Measurements from ENCODE around the gene HSD17B8.

HSD17B8 gene

DNA sequence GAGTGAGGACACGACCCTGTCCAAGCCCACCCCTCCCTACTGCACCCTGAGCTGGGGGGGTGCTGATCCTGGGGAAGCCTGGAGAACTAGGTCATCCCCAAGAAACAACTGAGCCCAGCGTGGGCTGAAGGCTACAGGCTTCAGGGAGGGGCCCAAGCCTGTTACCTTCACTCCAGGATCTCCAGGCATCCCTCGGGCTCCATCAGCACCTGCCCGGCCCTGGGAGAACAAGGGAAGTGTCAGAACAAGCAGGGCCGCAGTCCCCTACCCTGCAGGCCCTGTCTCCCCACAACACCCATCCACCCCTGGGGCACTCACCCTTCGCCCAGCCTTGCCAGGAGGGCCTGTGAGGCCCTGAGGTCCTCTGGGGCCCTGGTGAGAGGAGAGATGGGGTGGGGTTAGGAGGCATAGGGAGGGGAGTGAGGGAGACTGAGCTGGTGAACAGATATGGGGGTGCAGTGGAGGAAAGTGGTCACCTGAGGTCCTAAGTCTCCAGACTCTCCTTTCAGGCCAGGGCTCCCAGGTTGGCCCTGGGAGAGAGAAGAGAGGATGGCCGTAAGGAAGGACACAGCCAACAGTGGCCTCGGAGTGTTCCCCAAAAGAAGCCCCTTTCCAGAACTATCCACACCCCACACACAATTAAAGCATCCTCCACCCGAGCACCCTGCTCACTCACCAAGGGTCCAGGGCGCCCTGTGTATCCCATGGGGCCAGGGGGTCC lies 25.5 kb upstream of the HSD17B8 start:
- peaks cover 5% of the 10 kb centered on the region for H3K27me3 Mint-ChIP-seq (ENCODE audit: low read depth)
- H3K4me1 Mint-ChIP-seq (ENCODE audit: low read depth): peaks cover 13% of the 10 kb centered on the region
- peaks cover 13% of the 10 kb centered on the region for H3K9me3 Mint-ChIP-seq
- H3K4me3 Mint-ChIP-seq: no peak overlapping the region
- H3K27ac Mint-ChIP-seq: no peak overlapping the region
- H3K36me3 Mint-ChIP-seq (ENCODE audit: low read depth): peaks cover 13% of the 10 kb centered on the region

DNA sequence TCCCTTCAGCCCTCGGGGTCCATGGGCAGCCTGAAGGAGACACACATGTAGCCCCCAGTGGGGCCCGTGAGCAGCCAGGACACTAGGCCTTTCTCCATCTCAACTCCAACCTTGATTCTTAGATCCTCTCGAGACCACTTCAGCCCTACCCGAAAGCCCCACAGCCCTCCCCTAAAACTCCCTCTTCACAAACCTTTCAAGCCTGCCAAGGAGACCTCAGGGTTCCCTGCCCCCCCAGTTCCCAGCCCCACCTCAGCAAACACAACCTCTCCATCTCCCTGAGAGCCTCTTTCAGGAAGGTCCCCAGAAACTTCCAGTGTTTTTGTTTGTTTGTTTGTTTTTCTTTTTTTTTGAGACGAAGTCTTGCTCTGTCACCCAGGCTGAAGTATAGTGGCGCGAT lies 23.3 kb upstream of the HSD17B8 start:
- Mint-ChIP-seq H3K4me3 (no peak overlapping the region), H3K27me3 (ENCODE audit: low read depth) (no peaks in the 10 kb centered on the region), H3K27ac (no peak overlapping the region), H3K36me3 (ENCODE audit: low read depth) (peaks cover 13% of the 10 kb centered on the region), H3K9me3 (peaks cover 19% of the 10 kb centered on the region), H3K4me1 (ENCODE audit: low read depth) (peaks cover 15% of the 10 kb centered on the region)

DNA sequence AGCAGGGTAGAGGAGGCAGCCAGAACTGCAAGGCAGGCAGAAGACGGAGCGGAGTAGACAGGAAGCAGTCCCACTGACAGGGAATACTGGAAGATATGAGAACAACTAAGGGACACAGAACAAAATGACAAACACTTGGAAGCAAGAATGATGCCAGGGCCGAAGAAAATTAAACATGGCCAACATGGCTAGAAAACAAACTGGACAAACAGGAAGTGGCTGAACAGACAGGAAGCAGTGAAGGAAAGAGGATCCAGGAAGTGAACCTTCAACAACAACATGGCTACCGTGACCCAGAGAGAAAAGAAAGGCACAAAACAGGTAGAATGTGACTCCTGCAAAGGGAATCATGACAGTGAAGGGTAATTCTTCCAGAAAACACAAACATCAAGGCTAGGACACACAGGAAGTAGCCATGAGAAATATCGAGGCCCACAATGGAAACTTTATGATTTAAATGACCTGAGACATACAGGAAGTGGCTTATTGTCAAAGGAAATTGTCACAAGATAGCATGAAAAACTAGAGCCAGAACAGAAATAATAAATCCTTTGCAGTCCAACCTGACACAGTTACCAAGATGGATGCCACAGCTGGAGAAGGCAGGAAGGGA lies 21.3 kb upstream of the HSD17B8 start:
- peak overlapping the region; percentile 88 for H3K27ac Mint-ChIP-seq
- peaks cover 19% of the 10 kb centered on the region for H3K9me3 Mint-ChIP-seq
- H3K27me3 Mint-ChIP-seq (ENCODE audit: low read depth): peaks cover 16% of the 10 kb centered on the region
- peak overlapping the region; percentile 18 for H3K4me3 Mint-ChIP-seq
- H3K4me1 Mint-ChIP-seq (ENCODE audit: low read depth): peaks cover 15% of the 10 kb centered on the region
- H3K36me3 Mint-ChIP-seq (ENCODE audit: low read depth): peaks cover 13% of the 10 kb centered on the region

DNA sequence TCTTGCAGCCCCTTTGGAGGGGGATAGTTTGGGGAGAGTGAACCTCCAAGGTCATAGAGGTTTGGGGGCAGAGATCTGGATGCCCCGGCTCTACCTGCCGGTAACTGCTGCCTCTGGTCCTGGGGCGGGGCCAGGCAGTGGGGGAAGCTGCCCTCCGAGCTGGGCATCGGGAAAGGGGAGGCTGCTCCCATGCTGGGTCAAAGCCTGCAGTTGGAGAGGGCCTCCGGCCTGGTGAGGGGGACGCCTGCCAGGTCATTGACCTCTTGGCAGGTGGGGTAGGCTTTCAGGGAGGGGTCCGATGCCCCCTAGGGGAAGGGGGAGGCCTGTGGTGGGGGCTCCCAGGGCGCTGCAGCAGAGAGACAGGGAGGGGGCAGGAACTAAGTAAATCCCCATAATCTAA lies 19.3 kb upstream of the HSD17B8 start:
- H3K4me3 Mint-ChIP-seq: no peak overlapping the region
- peaks cover 13% of the 10 kb centered on the region for H3K36me3 Mint-ChIP-seq (ENCODE audit: low read depth)
- peak overlapping the region; percentile 15 for H3K27ac Mint-ChIP-seq
- H3K27me3 Mint-ChIP-seq (ENCODE audit: low read depth): peaks cover 31% of the 10 kb centered on the region
- peaks cover 15% of the 10 kb centered on the region for H3K4me1 Mint-ChIP-seq (ENCODE audit: low read depth)
- peaks cover 19% of the 10 kb centered on the region for H3K9me3 Mint-ChIP-seq

DNA sequence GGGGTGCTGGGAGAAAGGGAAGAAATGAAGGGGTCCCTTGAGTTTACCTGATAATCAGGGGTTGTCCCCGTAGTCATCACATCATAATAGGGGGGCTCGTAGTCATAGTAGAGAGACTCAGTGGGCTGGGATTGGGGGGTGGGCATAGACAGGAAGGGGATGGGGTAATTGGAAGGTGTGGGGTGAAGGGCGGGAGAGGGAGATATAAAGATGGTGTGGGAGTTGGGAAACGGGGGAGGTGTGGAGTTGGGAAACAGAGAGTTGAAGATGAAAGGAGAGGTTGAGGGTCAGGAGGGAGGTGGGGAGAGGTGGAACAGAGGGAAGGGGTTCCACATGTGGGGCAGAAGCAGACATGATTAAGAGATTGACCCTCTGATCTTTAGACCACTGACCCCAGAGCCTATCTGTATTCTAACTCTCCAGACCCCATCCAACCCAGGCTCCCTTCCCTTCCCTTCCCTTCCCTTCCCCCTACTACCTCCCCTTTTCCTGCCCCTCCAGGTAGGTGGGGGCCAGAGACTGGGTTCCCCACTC lies 18.7 kb upstream of the HSD17B8 start:
- H3K9me3 Mint-ChIP-seq: peaks cover 19% of the 10 kb centered on the region
- no peak overlapping the region for H3K4me3 Mint-ChIP-seq
- H3K27ac Mint-ChIP-seq: no peak overlapping the region
- peaks cover 13% of the 10 kb centered on the region for H3K36me3 Mint-ChIP-seq (ENCODE audit: low read depth)
- peaks cover 35% of the 10 kb centered on the region for H3K27me3 Mint-ChIP-seq (ENCODE audit: low read depth)
- peaks cover 15% of the 10 kb centered on the region for H3K4me1 Mint-ChIP-seq (ENCODE audit: low read depth)

DNA sequence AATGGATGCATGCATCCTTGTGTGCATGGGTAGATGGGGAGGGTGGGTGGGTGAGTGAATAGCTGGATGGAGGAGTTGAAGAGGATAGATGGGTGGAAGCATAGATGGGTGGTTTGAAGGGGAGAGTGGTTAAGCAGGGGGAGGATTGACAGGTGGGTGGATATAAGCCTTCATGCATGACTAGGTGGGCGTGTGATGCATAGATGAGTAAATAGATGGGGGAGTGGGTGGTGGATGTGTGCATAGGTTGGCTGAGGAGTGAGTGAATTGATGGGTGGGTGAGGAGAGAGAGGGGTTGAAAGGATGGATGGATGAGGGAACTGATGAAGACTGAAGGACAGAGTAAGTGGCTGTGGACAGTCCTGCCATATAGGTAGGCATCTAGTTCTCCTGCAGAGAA lies 16.6 kb upstream of the HSD17B8 start:
- no peak overlapping the region for H3K4me3 Mint-ChIP-seq
- peaks cover 53% of the 10 kb centered on the region for H3K27me3 Mint-ChIP-seq (ENCODE audit: low read depth)

DNA sequence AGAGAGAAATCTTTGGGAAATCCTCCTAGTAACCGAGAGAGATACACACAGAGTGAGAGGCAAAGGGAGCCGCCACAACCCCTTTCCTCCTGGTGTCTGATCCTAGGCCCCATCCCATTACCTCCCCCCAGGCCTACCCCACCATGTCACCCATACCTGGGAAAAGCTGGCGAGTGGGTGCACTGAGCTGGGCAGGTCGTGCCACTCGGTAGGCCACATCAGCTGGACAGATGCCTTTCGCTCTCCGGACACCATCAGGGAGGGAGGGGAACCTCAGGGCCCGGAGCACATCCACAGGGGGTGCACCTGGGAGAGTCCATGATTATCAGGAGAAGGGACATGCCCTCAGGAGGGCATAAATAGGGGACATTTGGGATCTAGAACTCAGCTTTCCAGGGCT lies 15.3 kb upstream of the HSD17B8 start:
- peaks cover 63% of the 10 kb centered on the region for H3K27me3 Mint-ChIP-seq (ENCODE audit: low read depth)
- H3K36me3 Mint-ChIP-seq (ENCODE audit: low read depth): peaks cover 8% of the 10 kb centered on the region
- no peak overlapping the region for H3K27ac Mint-ChIP-seq
- H3K4me1 Mint-ChIP-seq (ENCODE audit: low read depth): peaks cover 10% of the 10 kb centered on the region
- H3K4me3 Mint-ChIP-seq: no peak overlapping the region
- peaks cover 5% of the 10 kb centered on the region for H3K9me3 Mint-ChIP-seq

More for the DNA sequence above, 16.6 kb upstream of the HSD17B8 start:
- Mint-ChIP-seq H3K27ac (no peak overlapping the region), H3K36me3 (ENCODE audit: low read depth) (peaks cover 12% of the 10 kb centered on the region), H3K9me3 (peaks cover 16% of the 10 kb centered on the region), H3K4me1 (ENCODE audit: low read depth) (peaks cover 17% of the 10 kb centered on the region)

DNA sequence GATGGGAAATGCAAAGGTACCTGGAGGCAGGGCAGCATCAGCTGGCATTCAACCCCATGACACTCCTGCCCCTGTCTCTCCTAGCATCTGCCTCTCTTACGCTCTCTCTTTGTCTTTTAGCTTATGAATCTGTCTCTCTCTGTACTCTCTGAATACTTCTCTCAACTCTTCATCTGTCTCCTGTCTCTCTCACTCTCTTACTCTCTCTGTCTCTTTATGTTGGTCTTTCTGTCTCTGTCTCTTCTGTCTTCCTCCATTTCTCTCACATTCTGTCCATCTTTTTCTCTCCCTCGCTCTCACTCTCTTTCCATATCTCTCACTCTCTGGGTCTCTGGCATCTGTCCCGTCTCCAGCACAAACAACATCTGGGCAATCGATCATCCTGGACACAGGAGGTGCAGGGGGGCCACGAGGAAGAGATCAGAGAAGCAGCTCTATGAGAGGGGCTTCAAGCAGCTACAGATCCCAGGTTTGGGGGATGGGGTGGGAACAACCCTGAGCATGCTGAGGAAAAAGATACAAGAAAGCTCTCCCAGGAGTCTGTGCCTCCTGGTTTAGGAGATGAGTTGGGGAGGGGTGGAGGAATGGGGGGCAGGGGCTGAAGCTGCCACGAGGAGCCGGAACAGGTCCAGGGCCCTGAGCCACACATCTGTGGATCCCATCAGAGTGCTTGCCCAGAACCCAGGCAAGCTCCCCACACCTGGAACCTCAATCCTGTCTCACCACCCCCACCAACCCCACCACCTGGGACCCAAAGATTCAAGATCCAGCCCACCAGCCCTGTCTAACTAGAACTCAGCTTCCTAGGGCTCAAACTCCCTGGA lies 14.6 kb upstream of the HSD17B8 start:
- no peak overlapping the region for H3K27ac Mint-ChIP-seq
- H3K27me3 Mint-ChIP-seq (ENCODE audit: low read depth): peaks cover 63% of the 10 kb centered on the region
- H3K9me3 Mint-ChIP-seq: no peaks in the 10 kb centered on the region
- no peak overlapping the region for H3K4me3 Mint-ChIP-seq
- peaks cover 10% of the 10 kb centered on the region for H3K4me1 Mint-ChIP-seq (ENCODE audit: low read depth)
- H3K36me3 Mint-ChIP-seq (ENCODE audit: low read depth): peaks cover 14% of the 10 kb centered on the region

DNA sequence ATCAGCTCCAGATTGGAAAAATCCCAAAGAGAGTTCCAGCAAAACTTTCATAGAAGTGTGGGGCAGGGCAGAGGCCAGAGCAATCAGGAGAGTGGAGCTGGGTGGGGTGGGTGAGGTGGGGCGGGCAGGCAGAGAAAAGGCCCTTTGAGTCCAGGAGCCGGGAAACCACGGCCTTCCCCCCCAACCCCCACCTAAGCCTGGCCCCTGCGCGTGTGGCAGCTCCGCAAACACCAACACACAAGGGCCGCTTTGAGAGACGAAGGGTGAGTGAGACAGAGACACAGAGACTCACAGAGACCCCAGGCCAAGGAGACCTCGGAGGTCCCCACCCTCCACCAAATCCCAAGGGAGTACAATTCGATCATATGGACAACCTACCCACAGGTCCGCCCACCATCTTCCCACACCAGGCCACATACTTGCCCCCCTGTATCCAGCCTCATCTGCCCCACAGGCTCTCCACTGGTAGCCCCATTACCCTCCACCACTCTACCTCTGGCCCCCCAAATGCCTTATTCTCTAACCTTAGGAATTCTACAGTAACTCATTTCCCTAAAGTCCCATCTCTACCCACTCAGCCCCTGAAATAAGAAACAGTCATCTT lies 13.8 kb upstream of the HSD17B8 start:
- peaks cover 63% of the 10 kb centered on the region for H3K27me3 Mint-ChIP-seq (ENCODE audit: low read depth)
- H3K4me1 Mint-ChIP-seq (ENCODE audit: low read depth): peaks cover 10% of the 10 kb centered on the region
- peaks cover 21% of the 10 kb centered on the region for H3K36me3 Mint-ChIP-seq (ENCODE audit: low read depth)
- H3K9me3 Mint-ChIP-seq: no peaks in the 10 kb centered on the region
- no peak overlapping the region for H3K27ac Mint-ChIP-seq
- H3K4me3 Mint-ChIP-seq: no peak overlapping the region

DNA sequence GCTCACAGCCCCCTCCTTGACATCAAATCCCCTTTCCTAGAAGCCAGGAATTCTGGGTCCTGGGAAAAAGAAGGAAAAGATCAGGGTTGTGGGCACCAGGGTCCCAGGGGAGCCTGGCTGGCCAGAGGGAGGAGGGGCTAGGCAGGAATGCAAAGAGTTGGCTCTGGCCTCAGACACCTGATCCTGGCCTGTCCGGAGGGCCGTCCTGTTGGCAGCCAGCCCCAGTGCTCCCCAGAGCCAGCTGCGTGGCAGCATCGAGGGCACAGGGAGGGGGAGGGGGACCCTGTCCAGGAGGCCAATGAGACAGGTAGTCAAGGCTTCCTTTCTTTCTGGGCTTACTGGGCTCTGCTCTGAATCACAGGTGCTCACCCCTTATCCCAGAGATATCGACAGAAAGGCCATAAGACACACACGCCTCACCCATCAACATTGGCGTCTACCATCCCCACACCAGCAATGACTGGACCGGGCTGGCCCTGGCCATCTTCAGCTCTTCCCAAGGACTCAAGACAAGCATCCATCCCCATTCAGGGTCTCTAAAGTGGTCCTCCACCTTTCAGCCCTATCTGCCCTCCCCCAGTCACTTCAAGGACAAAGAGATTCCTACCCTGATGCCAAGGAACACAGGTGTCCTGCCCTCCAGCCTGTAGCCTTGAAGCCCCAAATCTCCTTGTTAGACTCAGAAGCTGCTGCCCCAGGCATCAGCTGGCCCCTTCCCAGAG lies 12.9 kb upstream of the HSD17B8 start:
- H3K36me3 Mint-ChIP-seq (ENCODE audit: low read depth): peaks cover 31% of the 10 kb centered on the region
- H3K27ac Mint-ChIP-seq: no peak overlapping the region
- H3K27me3 Mint-ChIP-seq (ENCODE audit: low read depth): peaks cover 62% of the 10 kb centered on the region
- H3K4me3 Mint-ChIP-seq: no peak overlapping the region
- H3K9me3 Mint-ChIP-seq: no peaks in the 10 kb centered on the region
- H3K4me1 Mint-ChIP-seq (ENCODE audit: low read depth): peaks cover 12% of the 10 kb centered on the region

DNA sequence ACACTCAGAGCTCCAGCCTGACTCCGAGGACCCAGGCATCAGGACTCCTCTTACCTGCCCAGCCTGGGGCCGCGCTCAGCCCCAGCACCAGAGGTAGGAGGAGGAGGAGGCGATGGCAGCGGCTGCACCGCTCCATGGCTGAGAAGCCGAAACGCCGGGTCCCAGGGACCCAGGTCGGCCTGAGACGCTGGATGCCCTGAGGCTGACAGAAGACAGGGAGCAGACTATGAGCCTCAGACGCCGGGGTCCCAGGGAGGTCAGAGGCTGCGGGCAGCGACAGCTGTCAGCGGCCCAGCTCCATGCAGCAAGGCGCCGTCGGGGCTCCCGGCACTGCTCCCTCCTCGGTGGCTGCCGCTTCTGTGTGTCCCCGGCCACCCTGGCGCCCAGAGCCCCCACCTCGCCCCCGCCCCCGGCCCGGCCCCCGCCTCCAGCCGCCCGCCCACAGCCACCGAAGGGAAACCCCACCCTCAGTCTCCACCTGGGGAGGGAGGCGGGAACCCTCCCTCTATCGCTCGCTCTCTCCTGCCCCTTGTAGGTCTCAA lies 12.3 kb upstream of the HSD17B8 start, which contains the start of gene COL11A2:
COL11A2 (minus strand) TSS at position 363 of the 542 bp plus-strand sequence; CDS start at position 136, 227 bp downstream.
- Mint-ChIP-seq H3K27ac (no peak within 1 kb of the TSS), H3K4me3 (no peak within 1 kb of the TSS), H3K36me3 (ENCODE audit: low read depth) (peaks cover 33% of the 10 kb centered on the region), H3K4me1 (ENCODE audit: low read depth) (peaks cover 16% of the 10 kb centered on the region), H3K9me3 (no peaks in the 10 kb centered on the region), H3K27me3 (ENCODE audit: low read depth) (peaks cover 56% of the 10 kb centered on the region)

DNA sequence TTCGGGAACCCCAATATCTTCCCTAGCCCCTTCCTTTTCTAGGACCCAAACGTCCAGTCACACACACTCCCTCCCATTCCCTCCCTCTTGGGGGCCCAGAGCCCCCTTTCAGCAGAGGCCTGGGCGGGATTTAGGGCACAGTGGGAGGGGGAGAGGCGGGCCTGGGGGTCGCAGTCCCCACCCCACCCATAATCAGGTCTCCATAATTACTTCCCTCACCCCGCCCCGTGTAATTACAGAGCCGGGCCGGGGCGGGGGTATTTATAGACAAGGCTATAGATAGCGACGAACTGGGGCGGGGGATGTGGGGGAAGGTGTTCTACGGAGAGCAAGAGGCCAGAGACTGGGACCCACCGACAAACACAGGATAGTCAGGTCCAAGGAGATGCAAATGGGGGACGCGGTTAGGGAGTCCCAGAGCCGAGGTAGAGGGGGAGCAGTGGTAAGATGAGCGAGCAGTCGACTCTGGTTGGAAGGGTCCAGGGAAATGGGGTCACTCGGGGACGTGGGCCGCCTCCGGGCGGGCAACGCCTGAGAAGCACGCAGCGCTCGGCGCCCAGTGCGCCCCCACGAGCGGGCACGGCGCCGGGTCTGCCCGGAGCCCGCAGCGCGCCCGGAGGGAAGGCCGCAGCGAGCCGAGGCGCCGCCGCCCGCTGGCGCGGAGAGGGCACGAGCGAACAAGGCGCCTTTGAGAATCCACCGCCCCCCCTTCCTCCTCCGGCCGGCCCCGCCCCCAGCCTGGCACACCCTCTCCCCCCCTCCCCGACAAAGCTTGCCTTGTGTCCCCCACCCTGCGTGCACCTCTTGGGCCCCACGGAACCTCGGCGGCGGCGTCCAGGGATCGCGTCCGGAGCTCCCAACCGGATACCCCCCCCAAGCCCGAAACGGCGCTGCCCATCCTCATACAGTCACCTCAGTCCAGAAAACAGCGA lies 11.5 kb upstream of the HSD17B8 start:
- Mint-ChIP-seq H3K27ac (no peak overlapping the region), H3K4me1 (ENCODE audit: low read depth) (peaks cover 23% of the 10 kb centered on the region)

DNA sequence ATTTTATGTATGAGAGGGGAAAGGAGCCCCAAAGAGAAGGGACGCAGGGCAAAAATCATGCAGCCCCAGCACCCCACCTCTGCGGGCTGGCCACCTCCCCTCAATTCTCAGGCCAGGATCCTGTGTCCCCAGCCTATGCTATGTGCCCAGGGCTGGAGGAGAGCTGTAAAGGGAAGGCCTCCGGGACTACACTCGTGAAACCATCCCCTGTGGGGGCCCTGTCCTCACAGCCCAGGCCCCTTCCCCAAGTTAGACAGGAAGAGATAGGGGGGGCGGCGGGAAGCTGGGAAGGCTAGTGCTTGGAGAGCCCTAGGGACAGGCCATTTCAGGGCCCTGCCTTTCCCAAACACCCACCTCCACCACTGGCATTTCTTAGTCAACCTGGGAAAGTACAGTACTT lies 10.8 kb upstream of the HSD17B8 start:
- H3K27me3 Mint-ChIP-seq (ENCODE audit: low read depth): peaks cover 42% of the 10 kb centered on the region

More for the DNA sequence above, 11.5 kb upstream of the HSD17B8 start:
- no peaks in the 10 kb centered on the region for H3K9me3 Mint-ChIP-seq
- peaks cover 49% of the 10 kb centered on the region for H3K27me3 Mint-ChIP-seq (ENCODE audit: low read depth)
- peaks cover 37% of the 10 kb centered on the region for H3K36me3 Mint-ChIP-seq (ENCODE audit: low read depth)
- H3K4me3 Mint-ChIP-seq: no peak overlapping the region

More for the DNA sequence above, 10.8 kb upstream of the HSD17B8 start:
- Mint-ChIP-seq H3K27ac (no peak overlapping the region), H3K4me3 (no peak overlapping the region), H3K36me3 (ENCODE audit: low read depth) (peaks cover 37% of the 10 kb centered on the region), H3K9me3 (no peaks in the 10 kb centered on the region), H3K4me1 (ENCODE audit: low read depth) (peaks cover 30% of the 10 kb centered on the region)
